ENCODE data around the gene SOWAHA.

- no peak for TF ChIP-seq CTCF (conservative IDR thresholded peaks at IDR 0.05; ENCODE audit: low read depth, low read length)
- no peak for TF ChIP-seq EZH2 (IDR thresholded peaks at IDR 0.05; ENCODE audit: borderline replicate concordance, low read depth, low read length, poor library complexity, severe bottlenecking)
These were observed 17.5 kb downstream of the SOWAHA start, which contains the start of gene SHROOM1 for GRCh38 chr5:132830436-132831094.

Measured in A673 (cell line).